Measurements from ENCODE around the gene RFX4.

GRCh38 chr12:106801167-106801708, 218.4 kb downstream of the RFX4 start:
- TF ChIP-seq POLR2A (IDR thresholded peaks at IDR 0.05) (no peak), POLR2AphosphoS5 (IDR thresholded peaks at IDR 0.05) (no peak)
- TF ChIP-seq, protein P1, sequence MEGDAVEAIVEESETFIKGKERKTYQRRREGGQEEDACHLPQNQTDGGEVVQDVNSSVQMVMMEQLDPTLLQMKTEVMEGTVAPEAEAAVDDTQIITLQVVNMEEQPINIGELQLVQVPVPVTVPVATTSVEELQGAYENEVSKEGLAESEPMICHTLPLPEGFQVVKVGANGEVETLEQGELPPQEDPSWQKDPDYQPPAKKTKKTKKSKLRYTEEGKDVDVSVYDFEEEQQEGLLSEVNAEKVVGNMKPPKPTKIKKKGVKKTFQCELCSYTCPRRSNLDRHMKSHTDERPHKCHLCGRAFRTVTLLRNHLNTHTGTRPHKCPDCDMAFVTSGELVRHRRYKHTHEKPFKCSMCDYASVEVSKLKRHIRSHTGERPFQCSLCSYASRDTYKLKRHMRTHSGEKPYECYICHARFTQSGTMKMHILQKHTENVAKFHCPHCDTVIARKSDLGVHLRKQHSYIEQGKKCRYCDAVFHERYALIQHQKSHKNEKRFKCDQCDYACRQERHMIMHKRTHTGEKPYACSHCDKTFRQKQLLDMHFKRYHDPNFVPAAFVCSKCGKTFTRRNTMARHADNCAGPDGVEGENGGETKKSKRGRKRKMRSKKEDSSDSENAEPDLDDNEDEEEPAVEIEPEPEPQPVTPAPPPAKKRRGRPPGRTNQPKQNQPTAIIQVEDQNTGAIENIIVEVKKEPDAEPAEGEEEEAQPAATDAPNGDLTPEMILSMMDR (IDR thresholded peaks at IDR 0.05) = no peak
